Limb (tissue), 2 donors: Measurements from ENCODE around the gene FGD4.

Source experiments
- DNase-seq, 2 donors: peaks; one replicate each; pipeline ENCODE4 v3.0.0-alpha.2; 2016; ENCODE audit errors: extremely low spot score in 2 of 2

FGD4 gene

GRCh38 chr12:32455607-32456071 is 56.3 kb downstream of the FGD4 start:
- peak in 1 of 2 donors; percentile 89 for DNase-seq

GRCh38 chr12:32457251-32458025 is 58.1 kb downstream of the FGD4 start:
- no peak for DNase-seq

- DNase-seq = no peak
These were observed 61.3 kb downstream of the FGD4 start for GRCh38 chr12:32460638-32461037.

- no peak for DNase-seq
These were observed 63.5 kb downstream of the FGD4 start for GRCh38 chr12:32462908-32463307.

GRCh38 chr12:32466187-32466586 is 66.8 kb downstream of the FGD4 start:
- no peak for DNase-seq

- DNase-seq = no peak
These were observed 67.8 kb downstream of the FGD4 start for GRCh38 chr12:32466986-32467711.

- DNase-seq = no peak
These were observed 68.9 kb downstream of the FGD4 start for GRCh38 chr12:32467959-32468863.

- DNase-seq = no peak
These were observed 71.6 kb downstream of the FGD4 start for GRCh38 chr12:32470936-32471470.

- DNase-seq = no peak
These were observed 72.2 kb downstream of the FGD4 start for GRCh38 chr12:32471591-32472001.

GRCh38 chr12:32475724-32476123 is 76.4 kb downstream of the FGD4 start:
- no peak for DNase-seq

GRCh38 chr12:32476446-32476845 is 77.1 kb downstream of the FGD4 start:
- no peak for DNase-seq

- no peak for DNase-seq
These were observed 78.4 kb downstream of the FGD4 start for GRCh38 chr12:32477714-32478113.

GRCh38 chr12:32478166-32478565 is 78.8 kb downstream of the FGD4 start:
- no peak for DNase-seq

- DNase-seq = no peak
These were observed 79.7 kb downstream of the FGD4 start for GRCh38 chr12:32478858-32479725.

- DNase-seq = peak in 1 of 2 donors; percentile 53
These were observed 82.9 kb downstream of the FGD4 start for GRCh38 chr12:32482226-32482625.

- DNase-seq = no peak
These were observed 84.1 kb downstream of the FGD4 start for GRCh38 chr12:32483499-32483898.

- DNase-seq = no peak
These were observed 84.6 kb downstream of the FGD4 start for GRCh38 chr12:32483993-32484392.

- DNase-seq = no peak
These were observed 86.8 kb downstream of the FGD4 start for GRCh38 chr12:32486158-32486557.

- no peak for DNase-seq
These were observed 88.8 kb downstream of the FGD4 start for GRCh38 chr12:32488132-32488531.

- DNase-seq = no peak
These were observed 89.7 kb downstream of the FGD4 start for GRCh38 chr12:32489070-32489469.
